Body of pancreas (tissue), 4 donors: ENCODE results near the gene ARFIP1. TPM values are rescaled to one million over a fixed set of nuclear protein-coding genes. Genes with fewer than 3 reads are reported as not detected.
"Not testable (repeated sequence)": the region's sequence is repeated elsewhere in the genome, so short reads cannot be mapped to it uniquely, and the experiment has no call there.

Experiments used
- ATAC-seq: fragments of 150-250 bp; one replicate; pipeline ENCODE4 v1.9.1; 2016
- DNase-seq, 4 donors: peaks; one replicate each; pipeline ENCODE4 v3.0.0-alpha.2; 2019
- H3K27ac ChIP-seq, 4 donors: fragments of 200-600 bp; sonication (generic); 1 replicate in 3 of 4; 2 replicates in 1 of 4; pipeline versions ENCODE4 v1.5.1 to v1.6.1; 2016 to 2019; ENCODE audit warnings: mild to moderate bottlenecking in 1 of 4, mixed read lengths in 1 of 4, moderate library complexity in 1 of 4
- H3K27me3 ChIP-seq, 2 donors: fragments of 200-600 bp; sonication (generic); one replicate each; pipeline ENCODE4 v1.6.0; 2016; ENCODE audit warnings: mild to moderate bottlenecking in 1 of 2
- H3K36me3 ChIP-seq, 2 donors: fragments of 200-600 bp; sonication (generic); replicated peaks in 1 of 2; 2 replicates each; pipeline ENCODE4 v1.5.1; 2016; ENCODE audit warnings: low read depth in 2 of 2; ENCODE audit not compliant: insufficient read depth in 1 of 2
- H3K4me1 ChIP-seq: fragments of 200-600 bp; sonication (generic); one replicate; pipeline ENCODE4 v1.6.0; 2016
- H3K4me3 ChIP-seq, 2 donors: fragments of 200-600 bp; sonication (generic); 1 replicate in 1 of 2; 2 replicates in 1 of 2; pipeline ENCODE4 v1.5.1; 2016 to 2019
- H3K9me3 ChIP-seq, 3 donors: fragments of 200-600 bp; sonication (generic); 1 replicate in 2 of 3; 2 replicates in 1 of 3; pipeline ENCODE4 v1.5.1; 2016
- POLR2A ChIP-seq, 3 donors: fragments of 450-650 bp; IDR thresholded peaks; one replicate each; pipeline ENCODE4 v1.6.1; 2016; ENCODE audit warnings: antibody characterized with exemption in 3 of 3, mild to moderate bottlenecking in 2 of 3
- WGBS, 2 donors: methylation state at CpG; one replicate each; pipeline ENCODE4 v1.1.5; 2017; 5-methylcytosine and 5-hydroxymethylcytosine counted together
- intact Hi-C: fragments of 100-400 bp; cut with DNase I; formaldehyde crosslinking; loops from one replicate; pipeline ENCODE4 v1.15.1; 2023
- total RNA-seq, 2 donors: library from RNA; depleted of rRNA; stranded (reverse); fragments of >200 nt; gene quantifications; one replicate each; pipeline ENCODE4 v1.1.0, GENCODE V29; 2016
- TF ChIP-seq, protein P1 (sequence below), 7 experiments: fragments of 450-650 bp in 4 of 7; fragments of 200-600 bp in 3 of 7; sonication (generic) in 3 of 7; IDR thresholded peaks; one replicate each; pipeline ENCODE4 v1.5.1; 2016 to 2019; ENCODE audit warnings: antibody characterized with exemption in 7 of 7

Gene ARFIP1
- total RNA-seq, 2 donors from 2014 or later: 13.8 to 17.4 TPM

GRCh38 chr4:152856960-152857359 lies 77.2 kb downstream of the ARFIP1 start:
- no peaks in the 10 kb centered on the region for H3K27me3 ChIP-seq
- peaks cover 0 to 6% (median 0%) of the 10 kb centered on the region in 3 donors for H3K9me3 ChIP-seq
- WGBS, 2 donors: 75 to 82% methylated on average over 4 of the region's 4 CpGs
- no peak overlapping the region for H3K4me3 ChIP-seq
- H3K27ac ChIP-seq: no peak overlapping the region
- no peak for ATAC-seq
- no peaks in the 10 kb centered on the region for H3K4me1 ChIP-seq
- TF ChIP-seq, protein P1, sequence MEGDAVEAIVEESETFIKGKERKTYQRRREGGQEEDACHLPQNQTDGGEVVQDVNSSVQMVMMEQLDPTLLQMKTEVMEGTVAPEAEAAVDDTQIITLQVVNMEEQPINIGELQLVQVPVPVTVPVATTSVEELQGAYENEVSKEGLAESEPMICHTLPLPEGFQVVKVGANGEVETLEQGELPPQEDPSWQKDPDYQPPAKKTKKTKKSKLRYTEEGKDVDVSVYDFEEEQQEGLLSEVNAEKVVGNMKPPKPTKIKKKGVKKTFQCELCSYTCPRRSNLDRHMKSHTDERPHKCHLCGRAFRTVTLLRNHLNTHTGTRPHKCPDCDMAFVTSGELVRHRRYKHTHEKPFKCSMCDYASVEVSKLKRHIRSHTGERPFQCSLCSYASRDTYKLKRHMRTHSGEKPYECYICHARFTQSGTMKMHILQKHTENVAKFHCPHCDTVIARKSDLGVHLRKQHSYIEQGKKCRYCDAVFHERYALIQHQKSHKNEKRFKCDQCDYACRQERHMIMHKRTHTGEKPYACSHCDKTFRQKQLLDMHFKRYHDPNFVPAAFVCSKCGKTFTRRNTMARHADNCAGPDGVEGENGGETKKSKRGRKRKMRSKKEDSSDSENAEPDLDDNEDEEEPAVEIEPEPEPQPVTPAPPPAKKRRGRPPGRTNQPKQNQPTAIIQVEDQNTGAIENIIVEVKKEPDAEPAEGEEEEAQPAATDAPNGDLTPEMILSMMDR (IDR thresholded peaks at IDR 0.05): no peak
- no peak for TF ChIP-seq POLR2A (IDR thresholded peaks at IDR 0.05)
- intact Hi-C loops: no loop called here
- no peak for DNase-seq
- H3K36me3 ChIP-seq: no peaks in the 10 kb centered on the region

DNA sequence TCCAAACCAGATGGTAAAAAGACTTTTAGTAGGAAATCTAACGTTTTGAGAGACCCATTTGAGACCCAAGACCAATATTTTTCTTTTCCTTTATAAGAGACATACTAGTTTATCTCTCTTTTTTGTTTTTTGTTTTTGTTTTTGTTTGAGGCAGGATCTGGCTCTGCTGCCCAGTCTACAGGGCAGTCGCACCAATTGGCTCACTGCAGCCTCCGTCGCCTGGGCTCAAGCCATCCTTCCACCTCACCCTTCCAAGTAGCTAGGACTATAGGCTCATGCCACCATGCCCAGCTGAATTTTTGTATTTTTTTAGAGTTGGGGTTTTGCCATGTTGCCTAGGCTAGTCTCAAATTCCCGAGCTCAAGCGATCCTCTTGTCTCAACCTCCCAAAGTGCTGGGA lies 79.2 kb downstream of the ARFIP1 start:
- Histone ChIP-seq H3K36me3 (no peaks in the 10 kb centered on the region), H3K4me1 (no peaks in the 10 kb centered on the region), H3K4me3 (no peak overlapping the region), H3K27ac (no peak overlapping the region), H3K27me3 (no peaks in the 10 kb centered on the region), H3K9me3 (peaks cover 0 to 5% (median 0%) of the 10 kb centered on the region in 3 donors)
- 95 to 96% methylated on average over 6 of the region's 6 CpGs for whole genome bisulfite sequencing, 2 donors
- ATAC-seq (no peak), DNase-seq (no peak)
- TF ChIP-seq POLR2A (IDR thresholded peaks at IDR 0.05): no peak
- TF ChIP-seq, protein P1 (IDR thresholded peaks at IDR 0.05): no peak
- intact Hi-C loops: no loop called here

- ATAC-seq: no peak
- no peaks in the 10 kb centered on the region for H3K27me3 ChIP-seq
- H3K9me3 ChIP-seq: no peaks in the 10 kb centered on the region
- H3K4me3 ChIP-seq: no peak overlapping the region
- intact Hi-C loops: no loop called here
- no peaks in the 10 kb centered on the region for H3K4me1 ChIP-seq
- no peak for TF ChIP-seq POLR2A (IDR thresholded peaks at IDR 0.05)
- TF ChIP-seq, protein P1 (IDR thresholded peaks at IDR 0.05): no peak
- peaks cover 0 to 2% of the 10 kb centered on the region in 2 donors for H3K36me3 ChIP-seq
- no peak overlapping the region for H3K27ac ChIP-seq
- no peak for DNase-seq
Measured at GRCh38 chr4:152860046-152860445, 80.3 kb downstream of the ARFIP1 start.

GRCh38 chr4:152862608-152863007 lies 82.9 kb downstream of the ARFIP1 start:
- no peak for TF ChIP-seq POLR2A (IDR thresholded peaks at IDR 0.05)
- TF ChIP-seq, protein P1 (IDR thresholded peaks at IDR 0.05): no peak
- intact Hi-C loops: no loop called here
- WGBS, 2 donors: 90 to 97% methylated on average over 1 of the region's 1 CpG

GRCh38 chr4:152864361-152864760 lies 84.6 kb downstream of the ARFIP1 start:
- no peak for TF ChIP-seq POLR2A (IDR thresholded peaks at IDR 0.05)
- TF ChIP-seq, protein P1 (IDR thresholded peaks at IDR 0.05): no peak
- ATAC-seq (no peak), DNase-seq (no peak)
- Histone ChIP-seq H3K4me1 (no peaks in the 10 kb centered on the region), H3K36me3 (peaks cover 0 to 2% of the 10 kb centered on the region in 2 donors), H3K4me3 (no peak overlapping the region), H3K9me3 (no peaks in the 10 kb centered on the region), H3K27me3 (no peaks in the 10 kb centered on the region), H3K27ac (no peak overlapping the region)
- intact Hi-C loops: no loop called here
- 86 to 91% methylated on average over 2 of the region's 2 CpGs for WGBS, 2 donors

More at GRCh38 chr4:152862608-152863007, 82.9 kb downstream of the ARFIP1 start:
- H3K36me3 ChIP-seq: peaks cover 0 to 2% of the 10 kb centered on the region in 2 donors
- H3K4me3 ChIP-seq: no peak overlapping the region
- no peaks in the 10 kb centered on the region for H3K27me3 ChIP-seq
- DNase-seq (no peak), ATAC-seq (no peak)
- H3K9me3 ChIP-seq: no peaks in the 10 kb centered on the region
- no peaks in the 10 kb centered on the region for H3K4me1 ChIP-seq
- H3K27ac ChIP-seq: no peak overlapping the region

- ATAC-seq, H3K4me3 ChIP-seq: not testable (repeated sequence)
- 98 to 100% methylated on average over 1 to 28 of the region's 44 CpGs for WGBS, 2 donors
Measured at GRCh38 chr4:152866432-152866993, 86.8 kb downstream of the ARFIP1 start.

More at GRCh38 chr4:152866432-152866993, 86.8 kb downstream of the ARFIP1 start:
- intact Hi-C loops, DNase-seq, H3K4me1 ChIP-seq, H3K36me3 ChIP-seq, H3K27ac ChIP-seq, H3K9me3 ChIP-seq, H3K27me3 ChIP-seq: not testable (repeated sequence)
